Liver (tissue), 9 donors: ENCODE data around the gene CX3CL1. TPM values are rescaled to one million over a fixed set of nuclear protein-coding genes. Genes with fewer than 3 reads are reported as not detected.

Experiments
- DNase-seq: peaks from one replicate; pipeline ENCODE4 v3.0.0-alpha.2; 2017; ENCODE audit warnings: low spot score
- H3K27ac ChIP-seq, 2 donors: one replicate each; pipeline ENCODE4 v1.7.0; 2013; ENCODE audit warnings: inconsistent platforms in 2 of 2, low read length in 2 of 2, control low read depth in 1 of 2, low read depth in 1 of 2, mild to moderate bottlenecking in 1 of 2
- H3K27me3 ChIP-seq, 4 donors: one replicate each; pipeline versions ENCODE4 v1.6.1 to v1.7.0; 2013; ENCODE audit warnings: low read length in 3 of 4, inconsistent platforms in 1 of 4, mild to moderate bottlenecking in 1 of 4, moderate library complexity in 1 of 4; ENCODE audit not compliant: control insufficient read depth in 4 of 4, insufficient read depth in 4 of 4
- H3K36me3 ChIP-seq, 4 donors: one replicate each; pipeline versions ENCODE4 v1.6.1 to v1.7.0; 2013; ENCODE audit warnings: low read length in 3 of 4, mild to moderate bottlenecking in 3 of 4, low read depth in 1 of 4, moderate library complexity in 1 of 4; ENCODE audit not compliant: control insufficient read depth in 4 of 4, insufficient read depth in 3 of 4
- H3K4me1 ChIP-seq, 4 donors: one replicate each; pipeline versions ENCODE4 v1.6.1 to v1.7.0; 2013; ENCODE audit warnings: low read length in 3 of 4, mild to moderate bottlenecking in 3 of 4, moderate library complexity in 1 of 4; ENCODE audit not compliant: control insufficient read depth in 4 of 4, insufficient read depth in 4 of 4
- H3K4me3 ChIP-seq, 3 donors: one replicate each; pipeline versions ENCODE4 v1.6.1 to v1.7.0; 2013; ENCODE audit warnings: low read length in 3 of 3, control low read depth in 1 of 3, low read depth in 1 of 3, mild to moderate bottlenecking in 1 of 3
- H3K9ac ChIP-seq, 2 donors: one replicate each; pipeline ENCODE4 v1.7.0; 2013; ENCODE audit warnings: low read length in 2 of 2, mild to moderate bottlenecking in 2 of 2, moderate library complexity in 2 of 2, control low read depth in 1 of 2, low read depth in 1 of 2
- H3K9me3 ChIP-seq, 4 donors: one replicate each; pipeline versions ENCODE4 v1.6.1 to v1.7.0; 2013; ENCODE audit warnings: low read length in 3 of 4; ENCODE audit not compliant: control insufficient read depth in 4 of 4
- ATF3 ChIP-seq: IDR thresholded peaks from 2 replicates; pipeline ENCODE4 v1.6.1; 2016; ENCODE audit warnings: antibody characterized with exemption
- CTCF ChIP-seq: fragments of 150-350 bp; IDR thresholded peaks from 2 replicates; pipeline ENCODE4 v1.5.1; 2017; ENCODE audit warnings: improper control_type of control experiment, low read depth, low read length; ENCODE audit not compliant: missing input control
- EGR1 ChIP-seq, 2 donors: IDR thresholded peaks; 2 replicates each; pipeline ENCODE4 v1.6.1; 2016 to 2018; ENCODE audit warnings: antibody characterized with exemption in 2 of 2, low read depth in 2 of 2
- FOXA1 ChIP-seq: IDR thresholded peaks from 2 replicates; pipeline ENCODE4 v1.6.1; 2016; ENCODE audit warnings: antibody characterized with exemption
- FOXA2 ChIP-seq: IDR thresholded peaks from 2 replicates; pipeline ENCODE4 v1.6.1; 2016; ENCODE audit warnings: antibody characterized with exemption
- HNF4A ChIP-seq, 2 donors: conservative IDR thresholded peaks; 2 replicates each; pipeline ENCODE4 v1.6.1; 2016; ENCODE audit warnings: antibody characterized with exemption in 2 of 2, mild to moderate bottlenecking in 2 of 2
- HNF4G ChIP-seq: IDR thresholded peaks from 2 replicates; pipeline ENCODE4 v1.6.1; 2016; ENCODE audit warnings: antibody characterized with exemption
- MAX ChIP-seq: IDR thresholded peaks from 2 replicates; pipeline ENCODE4 v1.6.1; 2016; ENCODE audit warnings: antibody characterized with exemption
- RAD21 ChIP-seq, 2 donors: IDR thresholded peaks; 2 replicates each; pipeline ENCODE4 v1.6.1; 2016; ENCODE audit warnings: antibody characterized with exemption in 2 of 2, mild to moderate bottlenecking in 2 of 2
- REST ChIP-seq: IDR thresholded peaks from 2 replicates; pipeline ENCODE4 v1.6.1; 2016; ENCODE audit warnings: antibody characterized with exemption, mild to moderate bottlenecking
- RXRA ChIP-seq, 2 donors: IDR thresholded peaks; 2 replicates each; pipeline ENCODE4 v1.6.1; 2017 to 2018; ENCODE audit warnings: antibody characterized with exemption in 2 of 2, mild to moderate bottlenecking in 1 of 2
- SP1 ChIP-seq: IDR thresholded peaks from 2 replicates; pipeline ENCODE4 v1.6.1; 2018; ENCODE audit warnings: antibody characterized with exemption, mild to moderate bottlenecking
- YY1 ChIP-seq: IDR thresholded peaks from 2 replicates; pipeline ENCODE4 v1.6.1; 2016; ENCODE audit warnings: antibody characterized with exemption, mild to moderate bottlenecking
- ZBTB33 ChIP-seq: IDR thresholded peaks from 2 replicates; pipeline ENCODE4 v1.6.1; 2016; ENCODE audit warnings: antibody characterized with exemption
- WGBS: extraction: QIAGEN DNeasy Blood & Tissue Kit; methylation state at CpG from one replicate; pipeline ENCODE4 v1.1.7; 2013; 5-methylcytosine and 5-hydroxymethylcytosine counted together
- polyA plus RNA-seq, 2 donors: library from polyadenylated mRNA; stranded (reverse) in 1 of 2; unstranded in 1 of 2; fragments of 200-250 nt in 1 of 2; fragments of >200 nt in 1 of 2; fragmentation: Nextera tagmentation in 1 of 2; extraction: Ambion mirVana in 1 of 2; gene quantifications; one replicate each; pipeline versions ENCODE4 v1.2.1 to v1.2.3, GENCODE V29; 2013 to 2015
- total RNA-seq, 2 donors: library from RNA; depleted of rRNA; stranded (reverse); fragments of >200 nt; gene quantifications; one replicate each; pipeline ENCODE4 v1.2.3, GENCODE V29; 2014
- donor health status: healthy.
- donor health status: healthy.
- donor health status: healthy.
- donor health status: healthy.
- donor health status: healthy.

The CX3CL1 gene
- total and polyA plus RNA-seq, 4 donors: 2.5 to 5.9 (median 5.1) TPM

- TF ChIP-seq HNF4G (no peak), EGR1 (IDR thresholded peaks at IDR 0.05; ENCODE audit: low read depth in 2 of 2) (no peak), MAX (no peak), ZBTB33 (no peak), RXRA (IDR thresholded peaks at IDR 0.05) (no peak), FOXA1 (no peak), CTCF (no peak), REST (no peak), ATF3 (no peak), HNF4A (conservative IDR thresholded peaks at IDR 0.05) (no peak), YY1 (no peak), FOXA2 (no peak)
- no peaks in the 10 kb centered on the region for H3K9me3 ChIP-seq
- no peak overlapping the region for H3K27ac ChIP-seq
- DNase-seq: no peak
- 35% methylated on average over 4 of the region's 4 CpGs for WGBS
- peaks cover 0 to 23% (median 21%) of the 10 kb centered on the region in 4 donors for H3K4me1 ChIP-seq
- no peak overlapping the region for H3K4me3 ChIP-seq
- H3K36me3 ChIP-seq: no peaks in the 10 kb centered on the region
- no peak overlapping the region for H3K9ac ChIP-seq
- no peaks in the 10 kb centered on the region for H3K27me3 ChIP-seq
Observed at GRCh38 chr16:57361404-57361803, 10.9 kb upstream of the CX3CL1 start.

GRCh38 chr16:57364143-57364542 is 8.1 kb upstream of the CX3CL1 start:
- no peaks in the 10 kb centered on the region for H3K9me3 ChIP-seq
- TF ChIP-seq RXRA (IDR thresholded peaks at IDR 0.05) (peak; percentile 22 to 38), ZBTB33 (no peak), YY1 (peak; percentile 46), FOXA1 (no peak), REST (no peak), SP1 (peak; percentile 25), RAD21 (IDR thresholded peaks at IDR 0.05) (peak in 1 of 2 donors; percentile 40), CTCF (no peak), HNF4A (conservative IDR thresholded peaks at IDR 0.05) (peak; percentile 25 to 50)
- peaks cover 0 to 26% (median 23%) of the 10 kb centered on the region in 4 donors for H3K4me1 ChIP-seq
- H3K4me3 ChIP-seq: no peak overlapping the region
- no peak overlapping the region for H3K9ac ChIP-seq
- no peak for DNase-seq
- no peak overlapping the region for H3K27ac ChIP-seq
- H3K36me3 ChIP-seq: no peaks in the 10 kb centered on the region
- H3K27me3 ChIP-seq: no peaks in the 10 kb centered on the region
- 49% methylated on average over 3 of the region's 3 CpGs for WGBS
